Uterus (tissue), 2 donors: ENCODE measurements around the gene SKI.

Source experiments
- POLR2A ChIP-seq, 2 donors: fragments of 450-650 bp; IDR thresholded peaks; one replicate each; pipeline ENCODE4 v1.6.1; 2016; ENCODE audit warnings: antibody characterized with exemption in 2 of 2, mild to moderate bottlenecking in 1 of 2, moderate library complexity in 1 of 2
- TF ChIP-seq, protein P1 (sequence below), 4 experiments: fragments of 200-600 bp in 2 of 4; fragments of 450-650 bp in 2 of 4; sonication (generic) in 2 of 4; IDR thresholded peaks; one replicate each; pipeline ENCODE4 v1.5.1; 2016 to 2019; ENCODE audit warnings: antibody characterized with exemption in 4 of 4, mild to moderate bottlenecking in 2 of 4, moderate library complexity in 1 of 4

DNA sequence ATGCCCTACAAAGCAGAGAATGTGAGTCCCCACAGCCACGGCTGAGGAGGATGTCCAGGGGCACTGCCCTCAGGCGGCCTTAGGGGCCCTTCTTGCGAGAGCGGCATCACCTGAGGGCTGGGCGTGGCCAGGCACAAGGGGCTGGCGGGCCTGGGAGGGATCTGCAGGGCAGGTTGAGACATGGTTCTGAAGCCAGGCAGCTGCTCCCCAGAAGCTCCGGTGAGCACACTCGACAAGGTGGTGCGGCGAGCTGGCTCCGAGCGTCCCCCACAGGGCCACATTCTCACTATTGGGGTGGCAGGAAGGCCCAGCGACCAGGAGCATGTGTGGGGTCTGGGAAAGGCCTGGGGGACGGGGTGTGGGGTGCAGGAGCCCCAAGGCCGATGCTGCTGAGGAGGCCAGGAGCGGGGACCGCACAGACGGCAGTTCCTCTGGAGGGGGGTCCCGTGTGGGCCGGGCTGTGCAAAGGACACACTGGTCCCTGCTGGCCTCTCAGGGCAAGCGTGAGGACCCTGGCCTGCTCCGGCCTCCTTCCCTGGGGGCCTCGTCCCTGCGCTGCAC lies 116.1 kb downstream of the SKI start:
- TF ChIP-seq POLR2A (IDR thresholded peaks at IDR 0.05) = no peak
- TF ChIP-seq, protein P1, sequence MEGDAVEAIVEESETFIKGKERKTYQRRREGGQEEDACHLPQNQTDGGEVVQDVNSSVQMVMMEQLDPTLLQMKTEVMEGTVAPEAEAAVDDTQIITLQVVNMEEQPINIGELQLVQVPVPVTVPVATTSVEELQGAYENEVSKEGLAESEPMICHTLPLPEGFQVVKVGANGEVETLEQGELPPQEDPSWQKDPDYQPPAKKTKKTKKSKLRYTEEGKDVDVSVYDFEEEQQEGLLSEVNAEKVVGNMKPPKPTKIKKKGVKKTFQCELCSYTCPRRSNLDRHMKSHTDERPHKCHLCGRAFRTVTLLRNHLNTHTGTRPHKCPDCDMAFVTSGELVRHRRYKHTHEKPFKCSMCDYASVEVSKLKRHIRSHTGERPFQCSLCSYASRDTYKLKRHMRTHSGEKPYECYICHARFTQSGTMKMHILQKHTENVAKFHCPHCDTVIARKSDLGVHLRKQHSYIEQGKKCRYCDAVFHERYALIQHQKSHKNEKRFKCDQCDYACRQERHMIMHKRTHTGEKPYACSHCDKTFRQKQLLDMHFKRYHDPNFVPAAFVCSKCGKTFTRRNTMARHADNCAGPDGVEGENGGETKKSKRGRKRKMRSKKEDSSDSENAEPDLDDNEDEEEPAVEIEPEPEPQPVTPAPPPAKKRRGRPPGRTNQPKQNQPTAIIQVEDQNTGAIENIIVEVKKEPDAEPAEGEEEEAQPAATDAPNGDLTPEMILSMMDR (IDR thresholded peaks at IDR 0.05) = no peak
